OCI-M1 (cell line): ENCODE data around the gene YDJC.
A peak's percentile ranks its signal among the peaks of the same experiment; 100 is the strongest.
"Not testable (repeated sequence)": the region's sequence is repeated elsewhere in the genome, so short reads cannot be mapped to it uniquely, and the experiment has no call there.

Experiments
- DNase-seq: peaks from one replicate; lab custom pipeline; 2025; lab: John Stamatoyannopoulos, UW

Gene YDJC

DNA sequence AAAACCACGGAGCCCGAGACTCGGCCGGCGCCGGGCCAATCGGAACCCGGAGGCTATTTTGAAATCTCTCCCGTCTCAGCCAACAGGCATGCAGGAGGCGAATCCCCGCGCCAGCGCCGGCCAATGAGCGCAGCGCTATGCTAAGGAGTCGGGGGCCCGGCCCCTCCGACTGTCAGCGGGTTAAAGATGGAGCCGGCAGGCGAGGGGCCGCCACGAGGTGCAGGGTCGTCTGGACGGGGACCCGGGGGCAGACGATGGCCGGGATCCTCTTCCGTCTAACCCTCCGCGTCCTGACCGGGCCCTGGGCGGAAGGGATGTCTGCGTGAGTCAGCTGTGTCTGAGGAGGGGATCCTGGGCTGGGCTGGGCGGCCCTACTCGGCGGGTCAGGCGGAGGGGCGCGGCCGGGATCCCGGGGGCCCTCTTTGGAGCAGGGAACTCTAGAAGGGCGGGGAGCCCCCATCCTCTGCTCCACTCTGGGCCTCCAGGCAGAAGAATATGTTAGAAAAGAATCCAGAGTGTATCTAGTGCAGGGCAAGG, 22.3 kb upstream of the YDJC start:
- DNase-seq, result peak; percentile 97

GRCh38 chr22:21651521-21652009, 21.7 kb upstream of the YDJC start:
- no peak for DNase-seq

DNA sequence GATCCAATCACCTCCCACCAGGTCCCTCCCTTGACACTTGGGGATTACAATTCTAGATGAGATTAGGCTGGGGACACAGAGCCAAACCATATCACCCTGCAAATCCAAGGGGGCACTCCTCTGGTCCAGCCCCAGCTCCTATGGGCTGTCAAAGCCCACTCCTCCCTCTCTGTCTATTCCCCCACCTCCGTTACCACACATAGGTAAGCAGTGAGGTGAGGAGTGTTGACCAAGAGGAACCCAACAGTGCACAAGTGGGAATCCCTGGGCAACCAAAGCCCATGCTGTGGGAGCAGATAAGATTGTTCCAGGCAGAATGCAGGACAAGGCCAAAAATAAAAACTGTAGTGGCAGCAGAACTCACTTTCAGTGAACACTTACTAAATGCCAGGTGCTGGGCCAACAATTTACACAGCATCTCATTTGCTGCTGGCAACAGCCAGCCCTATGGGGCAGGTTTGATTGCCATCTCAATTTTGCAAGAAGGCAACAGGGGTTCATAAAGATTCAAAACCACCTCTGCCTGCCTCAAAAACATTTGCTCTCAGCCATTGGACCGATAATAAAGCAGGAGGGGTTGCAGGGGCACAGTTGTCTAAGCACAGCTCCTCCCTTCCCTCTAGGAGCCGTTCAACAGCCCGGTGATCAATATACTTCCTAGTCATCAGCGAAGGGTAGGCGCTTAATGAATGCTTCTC, 21.1 kb upstream of the YDJC start:
- peak; percentile 65 for DNase-seq

DNA sequence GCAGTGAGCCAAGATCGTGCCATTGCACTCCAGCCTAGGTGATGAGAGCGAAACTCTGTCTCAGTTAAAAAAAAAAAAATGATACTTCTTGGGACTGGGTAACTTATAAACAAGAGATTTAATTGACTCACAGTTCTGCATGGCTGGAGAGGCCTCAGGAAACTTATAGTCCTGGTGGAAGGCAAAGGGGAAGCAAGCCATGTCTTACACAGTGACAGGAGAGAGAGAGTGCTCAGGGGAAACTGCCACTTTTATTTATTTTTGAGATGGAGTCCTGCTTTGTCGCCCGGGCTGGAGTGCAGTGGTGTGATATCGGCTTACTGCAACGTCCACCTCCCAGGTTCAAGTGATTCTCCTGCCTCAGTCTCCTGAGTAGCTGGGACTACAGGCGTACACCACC, 20.5 kb upstream of the YDJC start:
- no peak for DNase-seq

GRCh38 chr22:21646608-21647590, 17.1 kb upstream of the YDJC start:
- DNase-seq, result peak; percentile 96

DNA sequence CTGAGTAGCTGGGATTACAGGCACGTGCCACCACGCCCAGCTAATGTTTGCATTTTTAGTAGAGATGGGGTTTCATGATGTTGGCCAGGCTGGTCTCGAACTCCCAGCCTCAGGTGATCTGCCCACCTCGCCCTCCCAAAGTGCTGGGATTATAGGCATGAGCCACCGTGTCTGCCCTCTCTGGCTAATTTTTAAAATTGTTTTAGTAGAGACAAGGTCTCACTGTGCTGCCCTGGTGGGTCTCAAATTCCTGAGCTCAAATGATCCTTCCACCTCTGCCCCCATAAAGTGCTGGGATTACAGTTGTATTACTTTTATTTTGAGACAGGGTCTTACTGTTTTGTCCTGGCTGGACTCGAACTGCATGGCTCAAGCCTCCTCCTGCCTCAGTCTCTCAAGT, 15.7 kb upstream of the YDJC start:
- not testable (repeated sequence) for DNase-seq

DNA sequence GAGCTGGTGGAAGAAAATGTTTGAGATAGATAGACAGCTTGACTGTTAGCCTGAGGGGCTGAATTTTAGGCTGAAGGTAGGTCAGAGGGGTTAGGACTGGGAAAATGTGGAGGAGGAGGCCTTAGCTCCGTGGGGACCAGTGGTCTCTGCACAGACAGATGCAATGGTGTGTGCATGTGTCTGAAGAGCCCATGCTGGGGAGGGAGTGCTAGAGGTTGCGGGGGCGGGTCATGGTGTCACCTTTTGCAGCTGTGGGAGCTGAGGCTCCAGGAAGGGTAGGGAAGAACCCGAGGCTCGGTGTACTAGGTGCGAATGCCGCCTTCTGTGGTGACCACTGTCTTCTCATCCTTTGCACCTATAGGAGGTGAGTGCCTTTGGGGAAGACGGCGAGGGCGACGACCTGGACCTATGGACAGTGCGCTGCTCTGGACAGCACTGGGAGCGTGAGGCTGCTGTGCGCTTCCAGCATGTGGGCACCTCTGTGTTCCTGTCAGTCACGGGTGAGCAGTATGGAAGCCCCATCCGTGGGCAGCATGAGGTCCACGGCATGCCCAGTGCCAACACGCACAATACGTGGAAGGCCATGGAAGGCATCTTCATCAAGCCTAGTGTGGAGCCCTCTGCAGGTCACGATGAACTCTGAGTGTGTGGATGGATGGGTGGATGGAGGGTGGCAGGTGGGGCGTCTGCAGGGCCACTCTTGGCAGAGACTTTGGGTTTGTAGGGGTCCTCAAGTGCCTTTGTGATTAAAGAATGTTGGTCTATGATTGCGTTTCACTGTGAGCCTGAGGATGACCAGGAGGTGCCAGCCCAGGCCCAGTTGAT, 13.9 kb upstream of the YDJC start:
- DNase-seq, result no peak

GRCh38 chr22:21642584-21643448, 13.0 kb upstream of the YDJC start:
- peak; percentile 91 for DNase-seq

GRCh38 chr22:21641789-21642583, 12.2 kb upstream of the YDJC start, which contains the start of gene SDF2L1:
Gene SDF2L1, plus strand, starts transcription at chr22:21642302. Its CDS starts 35 bp downstream, at chr22:21642337.
- DNase-seq, result peak; percentile 100

GRCh38 chr22:21641417-21641788, 11.6 kb upstream of the YDJC start:
- DNase-seq, result peak; percentile 94

- DNase-seq, result no peak
Observed at GRCh38 chr22:21640810-21641209, 11.0 kb upstream of the YDJC start.

DNA sequence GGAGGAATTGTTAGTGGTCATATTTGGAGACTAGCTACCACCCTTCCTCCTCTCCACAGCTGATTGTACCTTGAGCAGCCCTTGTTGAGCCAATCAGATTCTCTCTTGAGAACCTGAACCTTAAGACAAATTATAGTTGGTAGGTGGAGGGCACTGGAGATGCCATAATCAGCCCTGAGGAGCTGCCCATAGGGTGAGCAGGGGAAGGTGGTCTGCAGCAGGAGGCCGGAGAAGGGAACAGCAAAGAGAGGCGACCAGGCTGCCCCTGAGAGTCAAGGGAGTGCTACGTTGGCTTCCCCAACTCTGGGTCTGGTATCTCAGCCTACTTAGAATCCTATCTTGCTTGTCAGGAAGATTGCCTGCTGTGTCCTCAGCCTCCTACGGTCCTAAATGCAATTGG, 9.5 kb upstream of the YDJC start:
- no peak for DNase-seq

DNA sequence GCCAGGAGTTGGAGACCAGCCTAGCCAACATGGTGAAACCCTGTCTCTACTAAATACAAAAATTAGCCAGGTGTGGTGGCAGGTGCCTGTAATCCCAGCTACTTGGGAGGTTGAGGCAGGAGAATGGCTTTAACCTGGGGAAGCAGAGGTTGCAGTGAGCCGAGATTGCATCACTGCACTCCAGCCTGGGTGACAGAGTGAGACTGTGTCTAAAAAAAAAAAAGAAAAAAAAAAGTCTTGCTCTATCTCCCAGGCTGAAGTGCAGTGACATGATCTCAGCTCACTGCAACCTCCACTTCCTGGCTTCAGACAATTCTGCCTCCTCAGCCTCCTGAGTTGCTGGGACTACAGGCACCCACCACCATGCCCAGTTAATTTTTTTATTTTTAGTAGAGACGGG, 7.6 kb upstream of the YDJC start:
- peak; percentile 29 for DNase-seq

DNA sequence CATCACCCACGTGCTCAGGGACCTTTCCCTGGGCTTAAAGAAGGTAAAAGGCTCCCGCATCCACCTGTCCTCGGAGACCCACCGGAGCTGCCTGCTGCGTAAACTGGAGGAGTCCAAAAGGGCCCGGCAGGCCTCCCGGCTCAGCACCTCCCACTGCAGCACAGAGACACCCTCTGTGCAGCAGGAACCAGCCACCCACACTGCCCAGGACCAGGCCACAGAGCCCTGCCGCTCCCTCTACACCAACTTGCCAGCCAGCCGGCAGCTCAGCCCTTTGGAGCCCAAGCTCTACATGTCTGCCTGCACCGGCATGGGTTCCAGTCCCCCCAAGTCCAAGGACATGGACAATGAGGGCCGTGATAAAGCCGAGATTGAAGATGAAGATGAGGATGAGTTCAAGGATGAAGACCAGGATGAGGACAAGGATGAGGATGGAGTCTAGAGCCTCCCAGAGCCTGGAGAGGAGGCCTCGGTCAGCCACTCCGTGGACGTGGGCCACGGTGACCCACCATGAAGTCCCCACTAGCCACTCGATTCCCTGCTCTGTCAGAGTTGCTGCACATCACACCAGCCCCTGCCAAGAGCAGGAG, 6.9 kb upstream of the YDJC start:
- DNase-seq, result no peak

- DNase-seq, result no peak
Observed at GRCh38 chr22:21635771-21636510, 6.1 kb upstream of the YDJC start.

GRCh38 chr22:21634844-21635243, 5.0 kb upstream of the YDJC start:
- no peak for DNase-seq

DNA sequence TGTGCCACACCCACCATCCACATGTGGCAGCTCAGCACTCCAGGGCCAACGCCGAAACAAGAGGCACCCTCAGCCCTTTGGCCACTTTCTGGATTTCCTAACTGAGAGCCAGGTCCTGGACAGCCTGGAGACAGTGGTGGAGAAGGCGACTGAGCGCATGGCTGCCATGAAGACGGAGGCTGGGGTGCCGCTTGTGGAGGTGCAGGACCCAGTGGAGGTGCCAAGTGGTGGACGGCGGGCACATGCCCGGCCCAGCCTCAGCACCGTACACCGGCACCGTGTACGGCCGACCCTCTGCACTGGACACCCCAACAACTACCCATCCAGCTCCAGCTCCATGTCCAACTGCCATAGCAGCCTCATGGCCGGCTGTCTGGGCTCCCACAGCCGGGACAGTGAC, 4.3 kb upstream of the YDJC start:
- DNase-seq, result no peak

DNA sequence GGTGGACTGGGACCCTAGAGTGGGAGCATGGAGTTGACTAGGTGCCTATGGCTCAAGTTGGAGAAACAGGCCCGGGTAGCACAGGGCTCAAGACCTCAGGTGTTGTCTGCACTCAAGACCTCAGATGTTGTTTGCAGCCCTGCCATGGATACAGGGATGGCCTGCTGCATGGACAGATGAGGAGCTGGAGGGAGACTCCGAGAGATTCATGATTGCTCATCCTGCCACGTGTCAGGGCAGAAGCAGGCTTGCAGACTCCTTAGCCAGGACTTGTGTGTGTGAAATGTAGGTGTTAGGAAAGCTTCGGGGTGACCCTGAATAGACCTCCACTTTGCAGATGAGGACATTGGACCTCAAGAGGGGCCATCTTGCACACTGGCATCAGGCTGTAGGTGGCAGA, 3.7 kb upstream of the YDJC start:
- no peak for DNase-seq

DNA sequence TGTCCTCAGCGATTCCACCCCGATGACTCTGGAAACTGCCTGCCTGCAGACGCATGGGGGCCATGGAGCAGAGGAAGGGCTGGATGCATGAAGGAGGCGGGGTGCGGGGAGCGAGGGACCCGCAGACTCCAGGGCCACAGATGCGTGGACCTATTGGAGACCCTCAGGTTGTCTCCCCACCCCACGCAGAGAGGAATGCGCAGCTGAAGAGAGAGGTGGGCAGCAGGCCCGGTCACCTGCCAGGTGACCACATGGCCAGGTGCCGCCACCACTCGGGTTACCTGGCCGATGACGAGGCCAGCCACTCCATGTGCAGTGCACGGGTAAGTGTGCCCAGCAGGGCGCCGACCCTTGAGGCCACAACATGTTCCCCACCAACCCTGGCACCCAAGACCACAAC, 3.1 kb upstream of the YDJC start:
- no peak for DNase-seq
